Hepatocyte (in vitro differentiated cells): ENCODE results near the gene MARK3. TPM values are rescaled to one million over a fixed set of nuclear protein-coding genes. Genes with fewer than 3 reads are reported as not detected.
A peak's percentile ranks its signal among the peaks of the same experiment; 100 is the strongest.

Experiments
- DNase-seq: peaks from one replicate; pipeline ENCODE4 v3.0.0-alpha.2; 2016; ENCODE audit warnings: low spot score
- H2AFZ ChIP-seq: fragments of 200-600 bp; sonication (generic); 2 replicates; pipeline ENCODE4 v1.6.0; 2016; ENCODE audit warnings: antibody characterized with exemption, mild to moderate bottlenecking
- H3K27ac ChIP-seq: fragments of 200-600 bp; sonication (generic); 2 replicates; pipeline ENCODE4 v1.5.1; 2016; ENCODE audit warnings: mild to moderate bottlenecking
- H3K27me3 ChIP-seq: fragments of 200-600 bp; sonication (generic); 2 replicates; pipeline ENCODE4 v1.6.1; 2016
- H3K36me3 ChIP-seq: fragments of 200-600 bp; sonication (generic); replicated peaks from 2 replicates; pipeline ENCODE4 v1.5.1; 2016; ENCODE audit warnings: low read depth; ENCODE audit not compliant: insufficient read depth
- H3K4me1 ChIP-seq: fragments of 200-600 bp; sonication (generic); 2 replicates; pipeline ENCODE4 v1.5.1; 2016; ENCODE audit warnings: mild to moderate bottlenecking, moderate library complexity; ENCODE audit not compliant: insufficient read depth
- H3K4me2 ChIP-seq: fragments of 200-600 bp; sonication (generic); 2 replicates; pipeline ENCODE4 v1.6.0; 2016
- H3K4me3 ChIP-seq: fragments of 200-600 bp; sonication (generic); 2 replicates; pipeline ENCODE4 v1.5.1; 2016; ENCODE audit warnings: mild to moderate bottlenecking
- H3K79me2 ChIP-seq: fragments of 200-600 bp; sonication (generic); 2 replicates; pipeline ENCODE4 v1.6.0; 2017; ENCODE audit warnings: mild to moderate bottlenecking
- H3K9me2 ChIP-seq: fragments of 200-600 bp; sonication (generic); replicated peaks from 2 replicates; pipeline ENCODE4 v1.6.0; 2017; ENCODE audit warnings: mild to moderate bottlenecking; ENCODE audit not compliant: insufficient read depth
- H3K9me3 ChIP-seq: fragments of 200-600 bp; sonication (generic); 2 replicates; pipeline ENCODE4 v1.5.1; 2016; ENCODE audit warnings: low read depth, mild to moderate bottlenecking
- H4K20me1 ChIP-seq: fragments of 200-600 bp; sonication (generic); 2 replicates; pipeline ENCODE4 v1.6.0; 2016; ENCODE audit warnings: mild to moderate bottlenecking; ENCODE audit not compliant: insufficient read depth, poor library complexity, severe bottlenecking
- EZH2 ChIP-seq: fragments of 200-600 bp; sonication (generic); IDR thresholded peaks from 2 replicates; pipeline ENCODE4 v1.6.1; 2016; ENCODE audit warnings: antibody characterized with exemption, mild to moderate bottlenecking, borderline replicate concordance
- EZH2phosphoT487 ChIP-seq: fragments of 200-600 bp; sonication (generic); IDR thresholded peaks from one replicate; pipeline ENCODE4 v1.6.1; 2018; ENCODE audit warnings: antibody characterized with exemption, mild to moderate bottlenecking, low read depth, moderate library complexity; ENCODE audit not compliant: unreplicated experiment, severe bottlenecking
- WGBS: methylation state at CpG from one replicate; pipeline ENCODE4 v1.1.6; 2016; ENCODE audit warnings: low lambda C conversion rate; ENCODE audit errors: missing lambda C conversion rate; 5-methylcytosine and 5-hydroxymethylcytosine counted together
- polyA plus RNA-seq: library from polyadenylated mRNA; unstranded; fragments of >200 nt; fragmentation: Nextera tagmentation; extraction: Ambion mirVana; gene quantifications from 2 replicates; pipeline ENCODE4 v1.2.1, GENCODE V29; 2016
- total RNA-seq: library from RNA; depleted of rRNA; stranded (reverse); fragments of >200 nt; gene quantifications from 2 replicates; pipeline ENCODE4 v1.2.3, GENCODE V29; 2014
- TF ChIP-seq, protein P1 (sequence below): fragments of 200-600 bp; sonication (generic); IDR thresholded peaks from 2 replicates; pipeline ENCODE4 v1.5.1; 2016; ENCODE audit warnings: antibody characterized with exemption, mild to moderate bottlenecking; ENCODE audit not compliant: poor library complexity

Gene MARK3
- total and polyA plus RNA-seq, 2 experiments from 2014 or later: 56.3 to 71.7 TPM

DNA sequence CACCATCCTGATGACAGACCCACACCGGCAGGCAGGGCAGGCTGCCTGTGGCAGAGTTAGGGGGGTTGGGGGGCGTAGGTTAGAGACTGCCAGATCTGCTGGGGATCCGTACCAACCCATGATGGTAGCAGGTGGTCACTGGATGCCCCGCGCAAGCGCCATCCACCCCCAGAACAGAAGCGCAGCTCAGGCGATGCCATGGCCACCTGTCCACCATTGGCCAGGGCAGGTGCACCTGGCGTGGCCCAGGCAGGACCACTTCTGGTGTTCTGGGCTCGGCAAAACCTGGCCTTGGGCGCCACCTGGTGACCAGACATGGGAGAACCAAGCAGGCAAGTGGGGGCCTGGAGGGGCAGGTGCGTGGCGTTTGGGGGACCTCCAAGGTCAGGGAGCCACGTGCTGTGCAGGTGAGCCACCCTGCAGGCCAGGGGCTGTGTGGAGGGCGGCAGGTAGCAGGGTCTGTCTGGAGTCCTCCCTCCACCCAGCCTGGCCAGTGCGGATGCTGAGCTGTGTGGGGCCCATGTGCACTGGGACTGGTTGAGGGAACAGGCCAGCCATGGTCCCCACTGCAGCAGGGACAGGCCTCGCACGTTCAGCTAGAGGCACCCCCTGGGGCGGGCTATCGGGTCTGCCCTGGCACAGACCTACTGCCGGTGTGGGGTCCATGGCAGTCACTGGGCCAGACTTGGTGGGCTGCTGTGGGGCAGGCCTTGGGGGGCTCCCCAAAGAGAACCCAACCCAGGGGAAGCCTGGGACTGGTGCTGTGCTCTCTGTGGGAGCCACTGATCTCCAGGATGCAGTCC, 161.6 kb downstream of the MARK3 start:
- H3K9me3 ChIP-seq: no peaks in the 10 kb centered on the region
- H3K9me2 ChIP-seq: no peaks in the 10 kb centered on the region
- no peaks in the 10 kb centered on the region for H4K20me1 ChIP-seq
- 25% methylated on average over 21 of the region's 21 CpGs for WGBS
- peak; percentile 77 for DNase-seq
- no peak overlapping the region for H3K4me2 ChIP-seq
- H3K79me2 ChIP-seq: no peaks in the 10 kb centered on the region
- H3K27me3 ChIP-seq: no peaks in the 10 kb centered on the region
- H3K4me1 ChIP-seq: peaks cover 14% of the 10 kb centered on the region
- H3K36me3 ChIP-seq: no peaks in the 10 kb centered on the region
- no peak overlapping the region for H2AFZ ChIP-seq
- TF ChIP-seq, protein P1, sequence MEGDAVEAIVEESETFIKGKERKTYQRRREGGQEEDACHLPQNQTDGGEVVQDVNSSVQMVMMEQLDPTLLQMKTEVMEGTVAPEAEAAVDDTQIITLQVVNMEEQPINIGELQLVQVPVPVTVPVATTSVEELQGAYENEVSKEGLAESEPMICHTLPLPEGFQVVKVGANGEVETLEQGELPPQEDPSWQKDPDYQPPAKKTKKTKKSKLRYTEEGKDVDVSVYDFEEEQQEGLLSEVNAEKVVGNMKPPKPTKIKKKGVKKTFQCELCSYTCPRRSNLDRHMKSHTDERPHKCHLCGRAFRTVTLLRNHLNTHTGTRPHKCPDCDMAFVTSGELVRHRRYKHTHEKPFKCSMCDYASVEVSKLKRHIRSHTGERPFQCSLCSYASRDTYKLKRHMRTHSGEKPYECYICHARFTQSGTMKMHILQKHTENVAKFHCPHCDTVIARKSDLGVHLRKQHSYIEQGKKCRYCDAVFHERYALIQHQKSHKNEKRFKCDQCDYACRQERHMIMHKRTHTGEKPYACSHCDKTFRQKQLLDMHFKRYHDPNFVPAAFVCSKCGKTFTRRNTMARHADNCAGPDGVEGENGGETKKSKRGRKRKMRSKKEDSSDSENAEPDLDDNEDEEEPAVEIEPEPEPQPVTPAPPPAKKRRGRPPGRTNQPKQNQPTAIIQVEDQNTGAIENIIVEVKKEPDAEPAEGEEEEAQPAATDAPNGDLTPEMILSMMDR: peak; percentile 99
- no peak for TF ChIP-seq EZH2
- no peak for TF ChIP-seq EZH2phosphoT487
- no peak overlapping the region for H3K27ac ChIP-seq
- no peak overlapping the region for H3K4me3 ChIP-seq

DNA sequence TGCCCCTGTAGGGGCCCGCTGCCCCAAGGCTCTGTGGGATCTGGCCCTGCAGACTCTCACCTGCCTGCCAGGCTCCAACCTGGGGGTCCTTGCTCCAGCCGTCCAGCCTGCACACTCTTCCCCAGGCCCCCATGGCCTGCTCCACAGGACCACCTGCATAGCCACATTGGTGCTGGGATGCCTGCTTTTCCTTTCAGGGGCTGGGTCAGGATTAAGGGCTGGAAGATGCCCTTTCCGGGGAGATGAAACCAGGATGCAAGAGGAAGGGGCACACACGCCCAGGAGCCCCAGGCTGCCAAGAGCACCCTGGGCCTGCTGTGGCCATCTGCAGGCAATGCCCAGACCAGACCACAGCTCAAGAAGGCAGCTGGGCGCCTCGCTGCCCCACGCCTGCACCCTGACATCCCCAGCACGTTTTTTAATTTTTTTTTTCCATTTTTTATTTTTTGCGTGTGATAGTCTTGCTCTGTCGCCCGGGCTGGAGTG, 162.3 kb downstream of the MARK3 start:
- H3K79me2 ChIP-seq: no peaks in the 10 kb centered on the region
- no peak overlapping the region for H3K27ac ChIP-seq
- no peaks in the 10 kb centered on the region for H4K20me1 ChIP-seq
- no peak overlapping the region for H3K4me2 ChIP-seq
- no peak for DNase-seq
- WGBS: 89% methylated on average over 11 of the region's 11 CpGs
- TF ChIP-seq, protein P1: no peak
- no peak for TF ChIP-seq EZH2phosphoT487
- no peak for TF ChIP-seq EZH2
- no peaks in the 10 kb centered on the region for H3K27me3 ChIP-seq
- no peaks in the 10 kb centered on the region for H3K9me2 ChIP-seq
- no peak overlapping the region for H3K4me3 ChIP-seq
- no peaks in the 10 kb centered on the region for H3K9me3 ChIP-seq
- no peaks in the 10 kb centered on the region for H3K36me3 ChIP-seq
- H2AFZ ChIP-seq: no peak overlapping the region
- peaks cover 8% of the 10 kb centered on the region for H3K4me1 ChIP-seq

DNA sequence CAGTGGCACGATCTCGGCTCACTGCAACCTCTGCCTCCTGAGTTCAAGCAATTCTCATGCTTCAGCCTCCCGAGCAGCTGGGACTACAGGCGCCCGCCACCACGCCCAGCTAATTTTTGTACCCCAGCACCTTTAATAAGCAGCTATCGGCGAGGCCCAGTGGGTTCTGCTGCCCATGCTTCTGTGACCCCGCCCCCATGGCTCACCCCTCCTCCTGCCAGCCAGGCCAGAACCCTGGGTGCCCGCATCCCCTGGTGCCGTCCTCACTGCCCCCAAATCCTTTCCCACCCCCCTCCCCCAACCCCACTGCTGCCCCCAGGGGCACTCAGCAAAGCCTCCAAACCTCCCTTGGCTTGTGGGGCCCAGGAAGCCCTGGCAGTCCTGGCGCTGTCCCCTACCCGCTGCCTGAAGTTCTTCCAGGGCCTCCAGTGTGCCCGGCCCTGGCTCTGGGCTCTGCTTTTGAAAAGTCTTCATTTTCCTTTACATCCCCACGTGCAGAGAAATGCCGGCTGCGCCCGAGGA, 162.8 kb downstream of the MARK3 start:
- Histone ChIP-seq H3K27me3 (no peaks in the 10 kb centered on the region), H3K27ac (no peak overlapping the region), H3K9me2 (no peaks in the 10 kb centered on the region), H2AFZ (no peak overlapping the region), H3K9me3 (no peaks in the 10 kb centered on the region), H3K79me2 (no peaks in the 10 kb centered on the region), H4K20me1 (no peaks in the 10 kb centered on the region), H3K4me1 (peaks cover 4% of the 10 kb centered on the region), H3K36me3 (no peaks in the 10 kb centered on the region), H3K4me3 (no peak overlapping the region), H3K4me2 (no peak overlapping the region)
- no peak for TF ChIP-seq EZH2phosphoT487
- TF ChIP-seq, protein P1: no peak
- TF ChIP-seq EZH2: no peak
- WGBS: 87% methylated on average over 17 of the region's 18 CpGs
- no peak for DNase-seq
